Measurements from ENCODE around the gene THADA.
"Not testable (repeated sequence)": the region's sequence is repeated elsewhere in the genome, so short reads cannot be mapped to it uniquely, and the experiment has no call there.

The THADA gene

DNA sequence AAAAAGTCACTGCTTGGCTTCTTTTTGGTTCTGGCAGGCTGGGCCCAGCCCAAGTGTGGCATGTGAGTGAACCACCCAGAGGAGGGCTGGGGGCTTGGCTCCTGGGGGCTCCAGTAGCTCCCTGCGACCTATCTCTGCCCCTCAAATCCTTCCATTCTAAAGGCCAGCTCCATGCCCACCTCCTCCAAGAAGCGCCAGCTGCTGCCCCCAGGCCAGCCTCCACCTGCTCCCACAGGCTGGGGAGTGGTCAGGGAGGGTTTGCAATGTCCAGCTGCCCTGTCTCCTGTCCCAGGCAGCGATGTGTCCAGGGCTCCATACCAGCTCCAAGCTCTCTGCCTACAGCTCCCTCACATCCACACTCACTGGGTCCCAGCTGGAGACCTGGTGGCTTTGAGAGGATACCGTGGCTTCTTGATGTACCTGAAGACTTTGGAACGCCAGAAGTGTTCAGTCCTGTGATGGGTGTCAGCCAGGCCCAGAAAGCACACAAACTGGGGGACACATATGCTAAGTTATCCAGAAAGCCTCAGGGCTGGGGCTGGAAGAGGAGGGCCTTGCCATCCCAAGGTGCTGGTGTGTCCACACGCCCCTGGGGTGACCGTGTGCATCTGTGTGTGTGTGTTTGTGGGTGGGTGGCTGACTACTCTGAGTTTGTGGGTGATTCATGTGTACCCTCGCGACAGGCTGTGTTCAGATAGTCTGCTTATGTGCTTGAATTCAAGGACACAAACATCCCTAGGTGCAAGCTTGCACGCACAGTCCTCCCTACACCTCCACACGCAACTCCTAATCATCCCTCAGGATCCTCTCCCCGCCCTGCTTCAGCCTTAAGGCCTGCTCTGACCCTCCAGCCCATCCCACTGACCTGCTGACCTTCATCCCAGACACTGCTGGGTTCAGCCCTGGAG is 402.8 kb downstream of the THADA start:
- no peak overlapping the region for H3K4me3 ChIP-seq (ENCODE audit: low read length)
- TF ChIP-seq, protein P1, sequence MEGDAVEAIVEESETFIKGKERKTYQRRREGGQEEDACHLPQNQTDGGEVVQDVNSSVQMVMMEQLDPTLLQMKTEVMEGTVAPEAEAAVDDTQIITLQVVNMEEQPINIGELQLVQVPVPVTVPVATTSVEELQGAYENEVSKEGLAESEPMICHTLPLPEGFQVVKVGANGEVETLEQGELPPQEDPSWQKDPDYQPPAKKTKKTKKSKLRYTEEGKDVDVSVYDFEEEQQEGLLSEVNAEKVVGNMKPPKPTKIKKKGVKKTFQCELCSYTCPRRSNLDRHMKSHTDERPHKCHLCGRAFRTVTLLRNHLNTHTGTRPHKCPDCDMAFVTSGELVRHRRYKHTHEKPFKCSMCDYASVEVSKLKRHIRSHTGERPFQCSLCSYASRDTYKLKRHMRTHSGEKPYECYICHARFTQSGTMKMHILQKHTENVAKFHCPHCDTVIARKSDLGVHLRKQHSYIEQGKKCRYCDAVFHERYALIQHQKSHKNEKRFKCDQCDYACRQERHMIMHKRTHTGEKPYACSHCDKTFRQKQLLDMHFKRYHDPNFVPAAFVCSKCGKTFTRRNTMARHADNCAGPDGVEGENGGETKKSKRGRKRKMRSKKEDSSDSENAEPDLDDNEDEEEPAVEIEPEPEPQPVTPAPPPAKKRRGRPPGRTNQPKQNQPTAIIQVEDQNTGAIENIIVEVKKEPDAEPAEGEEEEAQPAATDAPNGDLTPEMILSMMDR (conservative IDR thresholded peaks at IDR 0.05; ENCODE audit: low read depth, low read length), result no peak
- no peak for DNase-seq (ENCODE audit: low read depth)

DNA sequence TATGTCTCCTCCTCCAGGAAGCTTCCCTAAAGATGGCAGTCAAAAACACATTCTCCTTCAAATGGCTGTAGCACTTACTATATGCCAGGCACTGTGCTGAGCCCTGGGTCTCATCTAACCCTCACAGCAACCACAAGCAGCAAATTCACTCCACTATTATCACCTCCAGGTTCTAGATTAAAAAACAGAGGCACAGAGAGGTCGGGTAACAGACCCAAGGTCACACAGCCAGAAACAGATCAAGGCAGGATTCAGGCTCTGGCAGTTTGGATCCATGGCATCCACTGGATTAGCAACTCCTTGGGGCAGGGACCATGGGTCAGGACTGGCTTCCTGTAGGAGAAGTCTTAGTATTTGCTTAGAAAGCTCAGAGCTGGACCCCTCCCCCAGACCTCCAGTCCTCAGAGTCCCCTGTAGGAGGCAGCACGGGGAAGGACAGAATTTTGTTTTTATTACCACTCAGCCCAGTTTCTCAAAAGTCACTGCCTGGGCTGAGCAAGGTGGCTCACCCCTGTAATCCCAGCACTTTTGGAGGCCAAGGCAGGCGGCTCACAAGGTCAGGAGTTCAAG is 403.8 kb downstream of the THADA start:
- H3K4me3 ChIP-seq (ENCODE audit: low read length), result no peak overlapping the region
- DNase-seq (ENCODE audit: low read depth), result no peak
- TF ChIP-seq, protein P1 (conservative IDR thresholded peaks at IDR 0.05; ENCODE audit: low read depth, low read length), result peak; percentile 25

DNA sequence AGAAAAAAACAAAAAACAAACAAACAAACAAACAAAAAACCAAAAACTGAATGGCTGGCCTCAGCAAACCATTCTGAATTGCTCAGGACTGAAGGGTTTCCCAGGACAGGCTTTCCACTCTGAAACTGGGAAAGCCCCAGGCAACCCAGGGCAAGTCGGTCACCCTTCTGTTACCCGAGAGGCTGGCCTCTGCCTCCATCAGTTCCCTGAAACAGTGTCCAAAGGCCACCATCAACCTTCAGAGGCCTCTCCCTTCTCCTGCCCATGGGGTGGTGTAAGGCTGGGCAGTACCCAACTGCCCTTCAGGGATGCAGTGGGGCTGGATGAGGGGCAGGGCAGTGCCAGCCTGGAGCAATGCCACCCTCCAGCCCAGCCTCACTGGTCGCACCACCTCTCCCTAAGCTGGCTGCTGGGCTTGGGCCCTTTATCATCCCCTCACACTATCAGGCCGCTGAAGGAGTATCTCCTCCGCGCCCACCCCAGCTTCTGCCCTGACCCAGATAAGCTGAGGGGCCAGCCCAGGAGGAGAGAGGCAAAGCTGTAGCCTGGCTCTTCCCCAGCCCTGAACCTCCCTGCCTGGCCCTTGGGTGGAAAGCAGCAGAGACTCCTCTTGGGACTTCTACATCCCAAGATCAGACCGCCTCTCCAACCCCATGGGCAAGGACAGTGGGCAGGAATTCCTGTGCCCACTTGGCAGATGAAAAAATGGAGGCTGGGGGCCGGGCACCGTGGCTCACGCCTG is 405.4 kb downstream of the THADA start:
- no peak for DNase-seq (ENCODE audit: low read depth)
- TF ChIP-seq, protein P1 (conservative IDR thresholded peaks at IDR 0.05; ENCODE audit: low read depth, low read length), result no peak
- no peak overlapping the region for H3K4me3 ChIP-seq (ENCODE audit: low read length)

DNA sequence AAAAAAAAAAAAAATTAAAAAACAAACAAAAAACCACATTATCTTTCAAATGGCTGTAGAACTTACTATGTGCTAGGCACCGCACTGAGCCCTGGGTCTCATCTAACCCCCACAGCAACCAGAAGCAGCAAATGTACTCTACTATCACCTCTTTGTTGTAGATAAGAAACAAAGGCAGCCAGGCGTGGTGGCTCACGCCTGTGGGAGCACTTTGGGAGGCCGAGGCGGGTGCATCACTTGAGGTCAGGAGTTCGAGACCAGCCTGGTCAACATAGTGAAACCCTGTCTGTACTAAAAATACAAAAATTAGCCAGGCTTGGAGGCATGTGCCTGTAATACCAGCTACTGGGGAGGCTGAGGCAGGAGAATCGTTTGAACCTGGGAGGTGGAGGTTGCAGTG is 406.0 kb downstream of the THADA start:
- DNase-seq (ENCODE audit: low read depth); H3K4me3 ChIP-seq (ENCODE audit: low read length): not testable (repeated sequence)

DNA sequence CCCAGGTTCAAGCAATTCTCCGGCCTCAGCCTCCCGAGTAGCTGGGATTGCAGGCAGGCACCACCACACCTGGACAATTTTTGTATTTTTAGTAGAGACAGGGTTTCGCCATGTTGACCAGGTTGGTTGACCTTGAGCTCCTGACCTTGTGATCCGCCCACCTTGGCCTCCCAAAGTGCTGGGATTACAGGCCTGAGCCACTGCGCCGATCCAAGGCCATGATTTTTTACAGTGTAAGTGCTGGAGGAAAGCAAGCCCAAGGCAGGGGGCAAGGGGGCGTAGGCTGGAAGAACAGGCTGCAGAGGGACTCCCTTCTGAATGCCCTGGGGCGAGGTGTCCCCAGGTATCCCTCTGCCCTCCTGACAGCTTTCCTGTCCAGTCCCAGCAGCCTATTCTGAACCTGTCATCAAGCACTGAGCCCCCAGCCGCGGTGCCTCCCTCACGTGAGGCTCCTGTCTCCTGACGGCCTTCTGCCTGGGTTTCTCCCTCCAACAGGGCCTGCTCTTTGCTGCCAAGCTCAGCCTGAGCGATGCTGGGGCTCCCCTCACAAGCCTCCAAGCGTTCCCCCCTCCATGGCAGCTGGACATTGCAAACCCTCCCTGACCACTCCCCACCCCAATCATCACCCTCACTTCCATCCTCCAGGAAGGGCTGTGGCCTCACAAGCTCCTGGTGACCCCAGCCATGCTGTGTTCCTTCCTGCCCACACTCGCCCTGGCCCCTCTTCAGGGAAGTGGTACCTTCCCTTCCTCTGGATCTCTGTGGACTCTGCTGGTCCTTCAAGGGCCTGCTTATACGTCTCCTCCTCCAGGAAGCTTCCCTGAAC is 407.1 kb downstream of the THADA start:
- DNase-seq (ENCODE audit: low read depth), result no peak
- no peak overlapping the region for H3K4me3 ChIP-seq (ENCODE audit: low read length)
- TF ChIP-seq, protein P1 (conservative IDR thresholded peaks at IDR 0.05; ENCODE audit: low read depth, low read length), result no peak

DNA sequence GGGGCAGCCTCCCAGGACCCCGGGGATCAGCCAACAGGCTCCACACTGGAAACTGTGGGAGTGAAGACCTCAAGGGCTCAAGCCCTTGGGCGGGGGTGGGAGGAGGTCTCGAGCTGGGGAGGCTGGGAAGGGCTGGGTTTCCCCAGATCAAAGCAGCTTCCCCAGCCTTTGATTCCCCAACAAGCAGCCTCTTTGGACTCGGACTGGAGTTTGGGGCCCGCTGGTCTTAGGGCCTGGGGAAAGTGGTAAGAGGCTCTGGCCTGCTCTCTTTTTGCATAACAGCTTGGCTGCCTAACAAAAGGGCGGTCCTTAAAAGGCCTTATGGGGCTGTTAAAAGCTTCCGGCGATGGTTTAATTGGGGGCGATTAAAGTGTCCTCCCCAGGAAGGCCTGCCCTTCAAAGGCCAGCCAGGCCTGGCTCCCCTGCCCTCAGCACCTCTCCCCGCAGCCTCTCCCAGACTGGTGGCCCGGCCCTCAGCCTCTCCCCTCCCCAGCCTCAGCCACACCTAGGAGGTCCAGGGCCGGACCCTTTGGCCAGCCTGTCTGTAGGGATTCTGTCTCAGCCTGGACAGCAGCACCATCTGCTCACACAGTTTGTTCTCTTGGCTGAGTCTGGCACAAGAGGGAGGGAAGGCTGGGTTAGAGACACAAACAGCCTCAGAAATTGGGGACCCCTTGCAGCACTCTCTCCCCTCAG is 409.0 kb downstream of the THADA start:
- TF ChIP-seq, protein P1 (conservative IDR thresholded peaks at IDR 0.05; ENCODE audit: low read depth, low read length), result no peak
- no peak for DNase-seq (ENCODE audit: low read depth)
- no peak overlapping the region for H3K4me3 ChIP-seq (ENCODE audit: low read length)

All from retinal pigment epithelial cell (primary cell).